ENCODE data around the gene RPA1. TPM values are rescaled to one million over a fixed set of nuclear protein-coding genes. Genes with fewer than 3 reads are reported as not detected.

RPA1 gene
- total RNA-seq, 1 donor from 2014 or later: 30.9 TPM

DNA sequence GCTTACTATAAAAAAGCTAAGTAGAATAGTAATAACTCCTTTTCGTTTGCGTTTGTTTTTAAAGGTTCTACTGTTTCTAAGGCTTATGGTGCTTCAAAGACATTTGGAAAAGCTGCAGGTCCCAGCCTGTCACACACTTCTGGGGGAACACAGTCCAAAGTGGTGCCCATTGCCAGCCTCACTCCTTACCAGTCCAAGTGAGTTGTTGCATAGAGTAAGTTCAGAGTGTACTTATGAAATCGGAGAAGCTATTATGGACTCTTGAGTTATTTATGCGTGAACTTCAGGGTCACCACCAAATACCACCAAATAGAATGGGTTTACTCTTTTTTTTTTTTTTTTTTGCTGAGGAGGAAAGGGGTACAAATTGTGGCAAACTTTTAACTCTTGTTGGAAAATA lies 45.8 kb downstream of the RPA1 start:
- Histone ChIP-seq H3K9me3 (no peaks in the 10 kb centered on the region), H3K36me3 (peaks cover 0 to 69% of the 10 kb centered on the region in 2 donors), H3K27me3 (no peaks in the 10 kb centered on the region), H3K4me1 (no peaks in the 10 kb centered on the region), H3K4me3 (no peak overlapping the region), H3K27ac (no peak overlapping the region)
- no peak for TF ChIP-seq POLR2A (IDR thresholded peaks at IDR 0.05)
- no peak for TF ChIP-seq POLR2AphosphoS5 (IDR thresholded peaks at IDR 0.05; ENCODE audit: insufficient read depth in 1 of 2, low read depth in 1 of 2)
- TF ChIP-seq, protein P1, sequence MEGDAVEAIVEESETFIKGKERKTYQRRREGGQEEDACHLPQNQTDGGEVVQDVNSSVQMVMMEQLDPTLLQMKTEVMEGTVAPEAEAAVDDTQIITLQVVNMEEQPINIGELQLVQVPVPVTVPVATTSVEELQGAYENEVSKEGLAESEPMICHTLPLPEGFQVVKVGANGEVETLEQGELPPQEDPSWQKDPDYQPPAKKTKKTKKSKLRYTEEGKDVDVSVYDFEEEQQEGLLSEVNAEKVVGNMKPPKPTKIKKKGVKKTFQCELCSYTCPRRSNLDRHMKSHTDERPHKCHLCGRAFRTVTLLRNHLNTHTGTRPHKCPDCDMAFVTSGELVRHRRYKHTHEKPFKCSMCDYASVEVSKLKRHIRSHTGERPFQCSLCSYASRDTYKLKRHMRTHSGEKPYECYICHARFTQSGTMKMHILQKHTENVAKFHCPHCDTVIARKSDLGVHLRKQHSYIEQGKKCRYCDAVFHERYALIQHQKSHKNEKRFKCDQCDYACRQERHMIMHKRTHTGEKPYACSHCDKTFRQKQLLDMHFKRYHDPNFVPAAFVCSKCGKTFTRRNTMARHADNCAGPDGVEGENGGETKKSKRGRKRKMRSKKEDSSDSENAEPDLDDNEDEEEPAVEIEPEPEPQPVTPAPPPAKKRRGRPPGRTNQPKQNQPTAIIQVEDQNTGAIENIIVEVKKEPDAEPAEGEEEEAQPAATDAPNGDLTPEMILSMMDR (IDR thresholded peaks at IDR 0.05): no peak
- intact Hi-C loops (cut with DNase I): no loop called here
- DNase-seq (ENCODE audit: extremely low spot score in 2 of 2): no peak

- Histone ChIP-seq H3K9me3 (no peaks in the 10 kb centered on the region), H3K27ac (no peak overlapping the region), H3K4me3 (no peak overlapping the region), H3K4me1 (no peaks in the 10 kb centered on the region), H3K36me3 (peaks cover 0 to 71% of the 10 kb centered on the region in 2 donors), H3K27me3 (no peaks in the 10 kb centered on the region)
- TF ChIP-seq POLR2A (IDR thresholded peaks at IDR 0.05) (no peak), POLR2AphosphoS5 (IDR thresholded peaks at IDR 0.05; ENCODE audit: insufficient read depth in 1 of 2, low read depth in 1 of 2) (no peak)
- TF ChIP-seq, protein P1 (IDR thresholded peaks at IDR 0.05): no peak
- intact Hi-C loops (cut with DNase I): no loop called here
- no peak for DNase-seq (ENCODE audit: extremely low spot score in 2 of 2)
These were observed 48.8 kb downstream of the RPA1 start for GRCh38 chr17:1878419-1879121.

GRCh38 chr17:1880851-1881630 lies 51.2 kb downstream of the RPA1 start:
- H3K27me3 ChIP-seq: no peaks in the 10 kb centered on the region
- TF ChIP-seq POLR2AphosphoS5 (IDR thresholded peaks at IDR 0.05; ENCODE audit: insufficient read depth in 1 of 2, low read depth in 1 of 2): no peak
- TF ChIP-seq, protein P1 (IDR thresholded peaks at IDR 0.05): no peak
- no peak for TF ChIP-seq POLR2A (IDR thresholded peaks at IDR 0.05)
- no peaks in the 10 kb centered on the region for H3K9me3 ChIP-seq
- H3K36me3 ChIP-seq: peaks cover 0 to 76% of the 10 kb centered on the region in 2 donors
- H3K4me3 ChIP-seq: no peak overlapping the region
- DNase-seq (ENCODE audit: extremely low spot score in 2 of 2): no peak
- intact Hi-C loops (cut with DNase I): no loop called here
- no peak overlapping the region for H3K27ac ChIP-seq
- no peaks in the 10 kb centered on the region for H3K4me1 ChIP-seq

- Histone ChIP-seq H3K36me3 (peaks cover 0 to 71% of the 10 kb centered on the region in 2 donors), H3K4me1 (no peaks in the 10 kb centered on the region)
- TF ChIP-seq, protein P1 (IDR thresholded peaks at IDR 0.05): peak in 2 of 3 experiments; percentile 22 to 30
- TF ChIP-seq POLR2A (IDR thresholded peaks at IDR 0.05): no peak
- TF ChIP-seq POLR2AphosphoS5 (IDR thresholded peaks at IDR 0.05; ENCODE audit: insufficient read depth in 1 of 2, low read depth in 1 of 2): no peak
These were observed 53.0 kb downstream of the RPA1 start for GRCh38 chr17:1882836-1883235.

More at GRCh38 chr17:1882836-1883235, 53.0 kb downstream of the RPA1 start:
- no peak for DNase-seq (ENCODE audit: extremely low spot score in 2 of 2)
- no peaks in the 10 kb centered on the region for H3K27me3 ChIP-seq
- H3K4me3 ChIP-seq: no peak overlapping the region
- H3K27ac ChIP-seq: no peak overlapping the region
- no peaks in the 10 kb centered on the region for H3K9me3 ChIP-seq
- intact Hi-C loops (cut with DNase I): no loop called here
